ENCODE results near the gene ZNRF2. TPM values are rescaled to one million over a fixed set of nuclear protein-coding genes. Genes with fewer than 3 reads are reported as not detected.

ZNRF2 gene
- total and polyA plus RNA-seq, 3 experiments from 2014 or later, result 4.2 to 13.6 (median 12.4) TPM

DNA sequence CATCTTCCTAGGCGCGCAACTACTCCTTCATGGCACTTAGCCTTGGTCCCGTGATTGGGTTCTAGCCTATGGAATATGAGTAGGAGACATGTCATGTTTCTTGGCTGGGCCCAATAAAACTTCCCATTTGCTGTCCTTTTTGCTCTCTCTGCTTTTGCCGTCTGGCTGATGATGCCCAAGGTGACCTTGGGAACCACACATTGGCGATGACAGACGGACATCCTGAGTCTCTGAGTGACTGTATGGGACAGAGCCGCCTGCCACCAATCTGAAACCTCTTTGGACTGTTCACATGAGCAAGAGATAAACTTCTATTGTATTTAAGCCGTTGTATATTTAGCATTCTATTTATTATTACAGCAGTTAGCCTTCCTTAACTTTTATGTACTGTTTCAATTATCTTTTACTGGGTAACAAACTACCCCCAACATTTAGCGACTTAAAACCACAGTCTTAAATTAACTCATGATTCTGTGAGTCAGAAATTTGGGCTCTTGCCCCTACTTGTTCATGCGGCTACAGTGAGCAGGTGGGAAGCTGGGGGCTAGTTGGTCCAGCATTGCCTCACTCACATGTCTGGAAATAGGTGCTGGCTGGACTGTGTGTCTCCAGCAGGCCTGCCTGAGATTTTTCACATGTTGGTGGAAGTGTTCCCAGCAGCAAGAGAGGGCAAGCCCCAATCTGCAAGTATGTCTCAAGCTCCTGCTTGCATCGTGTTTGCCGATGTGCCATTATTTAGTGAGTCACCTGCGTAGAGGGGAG, 122.4 kb downstream of the ZNRF2 start:
- Histone ChIP-seq H3K27ac (ENCODE audit: low read depth, low read length) (no peak overlapping the region), H3K4me3 (ENCODE audit: low read length) (no peak overlapping the region), H3K4me1 (ENCODE audit: insufficient read depth, low read length) (no peaks in the 10 kb centered on the region), H3K36me3 (ENCODE audit: insufficient read depth, low read length) (no peaks in the 10 kb centered on the region), H3K9me3 (ENCODE audit: low read length) (no peaks in the 10 kb centered on the region), H3K27me3 (ENCODE audit: insufficient read depth, low read length, poor library complexity, severe bottlenecking) (no peaks in the 10 kb centered on the region)
- no peak overlapping the region for H3K27ac Mint-ChIP-seq
- no peaks in the 10 kb centered on the region for H3K27me3 Mint-ChIP-seq
- ChIA-PET POLR2A (interaction anchor here (0.6 kb wide), 1 partner anchor 120 kb away, joined by 3 read pairs; no protein-coding TSS in a partner anchor), CTCF (no interaction called here)
- peaks cover 6 to 20% (median 9%) of the 10 kb centered on the region in 3 donors for H3K36me3 Mint-ChIP-seq
- H3K4me3 Mint-ChIP-seq, result no peak overlapping the region
- no peak for DNase-seq
- H3K4me1 Mint-ChIP-seq, result peaks cover 0 to 2% (median 0%) of the 10 kb centered on the region in 3 donors
- no peaks in the 10 kb centered on the region for H3K9me3 Mint-ChIP-seq

- H3K27ac Mint-ChIP-seq, result peak overlapping the region in 1 of 8 donors; percentile 24
- H3K9me3 ChIP-seq (ENCODE audit: low read length), result no peaks in the 10 kb centered on the region
- H3K27ac ChIP-seq (ENCODE audit: low read depth, low read length), result no peak overlapping the region
- peaks cover 0 to 1% (median 0%) of the 10 kb centered on the region in 5 donors for H3K9me3 Mint-ChIP-seq
- H3K4me1 Mint-ChIP-seq, result no peaks in the 10 kb centered on the region
- POLR2A ChIA-PET, result no interaction called here
- H3K27me3 Mint-ChIP-seq, result no peaks in the 10 kb centered on the region
- H3K27me3 ChIP-seq (ENCODE audit: insufficient read depth, low read length, poor library complexity, severe bottlenecking), result no peaks in the 10 kb centered on the region
- no peak overlapping the region for H3K4me3 Mint-ChIP-seq
- H3K4me3 ChIP-seq (ENCODE audit: low read length), result no peak overlapping the region
- no peaks in the 10 kb centered on the region for H3K4me1 ChIP-seq (ENCODE audit: insufficient read depth, low read length)
- no peaks in the 10 kb centered on the region for H3K36me3 ChIP-seq (ENCODE audit: insufficient read depth, low read length)
- DNase-seq, result no peak
- H3K36me3 Mint-ChIP-seq, result peaks cover 0 to 6% (median 3%) of the 10 kb centered on the region in 3 donors
- CTCF ChIA-PET, result interaction anchor here (3.4 kb wide), 1 partner anchor 133 kb away, joined by 11 read pairs; no protein-coding TSS in a partner anchor
Observed at GRCh38 chr7:30411173-30411572, 126.8 kb downstream of the ZNRF2 start.

- Histone ChIP-seq H3K36me3 (ENCODE audit: insufficient read depth, low read length) (no peaks in the 10 kb centered on the region), H3K4me3 (ENCODE audit: low read length) (no peak overlapping the region), H3K4me1 (ENCODE audit: insufficient read depth, low read length) (no peaks in the 10 kb centered on the region), H3K27ac (ENCODE audit: low read depth, low read length) (no peak overlapping the region), H3K27me3 (ENCODE audit: insufficient read depth, low read length, poor library complexity, severe bottlenecking) (no peaks in the 10 kb centered on the region), H3K9me3 (ENCODE audit: low read length) (no peaks in the 10 kb centered on the region)
- Mint-ChIP-seq H3K4me1 (no peaks in the 10 kb centered on the region), H3K4me3 (no peak overlapping the region), H3K27me3 (no peaks in the 10 kb centered on the region), H3K36me3 (peaks cover 0 to 3% (median 1%) of the 10 kb centered on the region in 3 donors), H3K27ac (peak overlapping the region in 1 of 8 donors; percentile 47), H3K9me3 (peaks cover 0 to 1% (median 0%) of the 10 kb centered on the region in 5 donors)
- CTCF ChIA-PET, result interaction anchor here (3.4 kb wide), 1 partner anchor 134 kb away, joined by 11 read pairs; no protein-coding TSS in a partner anchor
- DNase-seq, result no peak
- POLR2A ChIA-PET, result no interaction called here
Observed at GRCh38 chr7:30411897-30412296, 127.5 kb downstream of the ZNRF2 start.

DNA sequence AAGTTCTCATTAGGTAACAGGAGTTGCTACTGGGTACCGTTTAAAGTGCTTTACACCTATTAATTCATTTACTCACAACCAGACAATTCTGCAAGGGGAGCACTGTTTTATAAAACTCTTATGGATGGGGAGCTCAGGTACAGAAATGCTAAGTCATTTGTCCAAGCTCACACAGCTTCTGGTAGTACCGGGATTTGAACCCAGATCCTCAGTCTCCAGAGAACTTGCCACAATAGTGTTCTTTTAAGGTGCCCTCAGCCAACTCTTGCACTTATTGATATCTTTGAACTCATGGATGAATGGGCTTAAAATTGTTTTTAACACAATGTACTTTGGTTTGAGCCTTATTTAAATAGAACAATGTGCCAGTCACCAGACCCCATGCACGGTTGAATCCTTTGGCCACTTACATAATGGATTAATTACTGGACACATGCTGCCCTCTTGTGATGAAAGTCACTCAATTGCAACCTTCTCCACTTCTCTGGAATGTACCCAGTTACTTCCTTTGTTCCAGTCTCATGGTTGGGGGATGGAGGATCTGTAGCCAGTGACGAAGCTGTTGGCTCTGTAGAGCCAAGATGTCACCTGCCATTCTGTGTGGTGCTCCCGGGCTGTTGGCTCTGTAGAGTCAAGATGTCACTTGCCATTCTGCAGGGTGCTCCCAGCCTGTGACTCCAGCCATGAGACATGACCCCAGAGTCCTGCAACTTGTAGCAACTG, 128.5 kb downstream of the ZNRF2 start:
- Mint-ChIP-seq H3K9me3 (peaks cover 0 to 1% (median 0%) of the 10 kb centered on the region in 5 donors), H3K36me3 (peaks cover 0 to 3% (median 1%) of the 10 kb centered on the region in 3 donors), H3K27me3 (no peaks in the 10 kb centered on the region), H3K4me3 (no peak overlapping the region), H3K4me1 (no peaks in the 10 kb centered on the region), H3K27ac (no peak overlapping the region)
- ChIA-PET CTCF (interaction anchor here (0.7 to 3.4 kb wide), 3 partner anchors 90 to 140 kb away, joined by 3 to 11 read pairs (median 3); no protein-coding TSS in a partner anchor), POLR2A (no interaction called here)
- H3K36me3 ChIP-seq (ENCODE audit: insufficient read depth, low read length), result no peaks in the 10 kb centered on the region
- H3K9me3 ChIP-seq (ENCODE audit: low read length), result no peaks in the 10 kb centered on the region
- no peaks in the 10 kb centered on the region for H3K4me1 ChIP-seq (ENCODE audit: insufficient read depth, low read length)
- no peak overlapping the region for H3K27ac ChIP-seq (ENCODE audit: low read depth, low read length)
- H3K4me3 ChIP-seq (ENCODE audit: low read length), result no peak overlapping the region
- DNase-seq, result peak in 2 of 5 donors; percentile 14 to 18
- no peaks in the 10 kb centered on the region for H3K27me3 ChIP-seq (ENCODE audit: insufficient read depth, low read length, poor library complexity, severe bottlenecking)

- Mint-ChIP-seq H3K9me3 (peaks cover 0 to 2% (median 0%) of the 10 kb centered on the region in 5 donors), H3K27me3 (no peaks in the 10 kb centered on the region), H3K4me3 (no peak overlapping the region), H3K4me1 (no peaks in the 10 kb centered on the region), H3K36me3 (no peaks in the 10 kb centered on the region), H3K27ac (no peak overlapping the region)
- ChIA-PET CTCF (interaction anchor here (3.4 kb wide), 1 partner anchor 136 kb away, joined by 11 read pairs; no protein-coding TSS in a partner anchor), POLR2A (no interaction called here)
- Histone ChIP-seq H3K9me3 (ENCODE audit: low read length) (no peaks in the 10 kb centered on the region), H3K27me3 (ENCODE audit: insufficient read depth, low read length, poor library complexity, severe bottlenecking) (no peaks in the 10 kb centered on the region), H3K4me1 (ENCODE audit: insufficient read depth, low read length) (no peaks in the 10 kb centered on the region), H3K27ac (ENCODE audit: low read depth, low read length) (no peak overlapping the region), H3K4me3 (ENCODE audit: low read length) (no peak overlapping the region), H3K36me3 (ENCODE audit: insufficient read depth, low read length) (no peaks in the 10 kb centered on the region)
- DNase-seq, result no peak
Observed at GRCh38 chr7:30413864-30414263, 129.5 kb downstream of the ZNRF2 start.

Other genes with a start within 250 kb of the ZNRF2 start
- gene MTURN, start 149.6 kb upstream of the ZNRF2 start, total RNA-seq, result 1 to 10 TPM; 4.9 to 6.2 TPM
- gene MTURN, start 149.6 kb upstream of the ZNRF2 start, polyA plus RNA-seq, result 4.9 TPM
- 1 to 10 TPM; 8.4 to 8.8 TPM for gene NOD1, start 194.2 kb downstream of the ZNRF2 start, total RNA-seq
- 8.8 TPM for gene NOD1, start 194.2 kb downstream of the ZNRF2 start, polyA plus RNA-seq
- 10 to 100 TPM; 69.3 to 73.1 TPM for gene GGCT, start 220.2 kb downstream of the ZNRF2 start, total RNA-seq
- gene GGCT, start 220.2 kb downstream of the ZNRF2 start, polyA plus RNA-seq, result 25.1 TPM